Subcutaneous abdominal adipose tissue (tissue), 5 donors: Measurements from ENCODE around the gene MUC16.

Experiments
- H3K27ac ChIP-seq: one replicate; pipeline ENCODE4 v1.7.0; 2013; ENCODE audit warnings: low read depth, mild to moderate bottlenecking, inconsistent platforms, low read length, moderate library complexity
- H3K27me3 ChIP-seq, 5 donors: one replicate each; pipeline ENCODE4 v1.7.0; 2013; ENCODE audit warnings: low read length in 5 of 5, inconsistent platforms in 1 of 5; ENCODE audit not compliant: control insufficient read depth in 5 of 5, insufficient read depth in 4 of 5
- H3K36me3 ChIP-seq, 5 donors: one replicate each; pipeline ENCODE4 v1.7.0; 2013; ENCODE audit warnings: low read length in 5 of 5; ENCODE audit not compliant: control insufficient read depth in 5 of 5, insufficient read depth in 5 of 5
- H3K4me1 ChIP-seq, 5 donors: one replicate each; pipeline ENCODE4 v1.7.0; 2013; ENCODE audit warnings: low read length in 5 of 5, mild to moderate bottlenecking in 3 of 5, moderate library complexity in 1 of 5; ENCODE audit not compliant: control insufficient read depth in 5 of 5, insufficient read depth in 5 of 5
- H3K4me3 ChIP-seq, 5 donors: one replicate each; pipeline ENCODE4 v1.7.0; 2013; ENCODE audit warnings: low read length in 5 of 5, low read depth in 1 of 5
- H3K9ac ChIP-seq, 5 donors: one replicate each; pipeline ENCODE4 v1.7.0; 2013; ENCODE audit warnings: low read length in 5 of 5, mild to moderate bottlenecking in 4 of 5, moderate library complexity in 3 of 5
- H3K9me3 ChIP-seq, 5 donors: one replicate each; pipeline ENCODE4 v1.7.0; 2013; ENCODE audit warnings: low read length in 5 of 5; ENCODE audit not compliant: control insufficient read depth in 5 of 5
- donor health status: healthy.
- donor health status: healthy.
- donor health status: healthy.
- donor health status: healthy.
- donor health status: healthy.

Gene MUC16

GRCh38 chr19:9043524-9043923, 33.3 kb upstream of the MUC16 start:
- no peaks in the 10 kb centered on the region for H3K36me3 ChIP-seq
- no peak overlapping the region for H3K27ac ChIP-seq
- no peaks in the 10 kb centered on the region for H3K9me3 ChIP-seq
- no peak overlapping the region for H3K4me3 ChIP-seq
- no peaks in the 10 kb centered on the region for H3K4me1 ChIP-seq
- H3K9ac ChIP-seq = no peak overlapping the region
- no peaks in the 10 kb centered on the region for H3K27me3 ChIP-seq

GRCh38 chr19:9041023-9041422, 30.8 kb upstream of the MUC16 start:
- no peak overlapping the region for H3K9ac ChIP-seq
- H3K4me1 ChIP-seq = no peaks in the 10 kb centered on the region
- no peaks in the 10 kb centered on the region for H3K36me3 ChIP-seq
- H3K9me3 ChIP-seq = no peaks in the 10 kb centered on the region
- H3K4me3 ChIP-seq = no peak overlapping the region
- no peaks in the 10 kb centered on the region for H3K27me3 ChIP-seq
- H3K27ac ChIP-seq = no peak overlapping the region

GRCh38 chr19:9040131-9040530, 29.9 kb upstream of the MUC16 start:
- H3K27me3 ChIP-seq = peaks cover 0 to 2% (median 0%) of the 10 kb centered on the region in 5 donors
- H3K9me3 ChIP-seq = no peaks in the 10 kb centered on the region
- no peaks in the 10 kb centered on the region for H3K36me3 ChIP-seq
- H3K4me1 ChIP-seq = no peaks in the 10 kb centered on the region
- H3K4me3 ChIP-seq = no peak overlapping the region
- no peak overlapping the region for H3K9ac ChIP-seq
- H3K27ac ChIP-seq = no peak overlapping the region

- Histone ChIP-seq H3K4me1 (no peaks in the 10 kb centered on the region), H3K9me3 (no peaks in the 10 kb centered on the region), H3K9ac (no peak overlapping the region), H3K36me3 (no peaks in the 10 kb centered on the region), H3K4me3 (no peak overlapping the region), H3K27me3 (peaks cover 0 to 2% (median 0%) of the 10 kb centered on the region in 5 donors), H3K27ac (no peak overlapping the region)
Measured at GRCh38 chr19:9039728-9040127, 29.5 kb upstream of the MUC16 start.

- Histone ChIP-seq H3K9me3 (no peaks in the 10 kb centered on the region), H3K9ac (no peak overlapping the region), H3K4me1 (no peaks in the 10 kb centered on the region), H3K27ac (no peak overlapping the region), H3K36me3 (no peaks in the 10 kb centered on the region), H3K27me3 (peaks cover 0 to 2% (median 0%) of the 10 kb centered on the region in 5 donors), H3K4me3 (no peak overlapping the region)
Measured at GRCh38 chr19:9037400-9038062, 27.3 kb upstream of the MUC16 start.

- H3K27ac ChIP-seq = no peak overlapping the region
- H3K27me3 ChIP-seq = peaks cover 0 to 3% (median 0%) of the 10 kb centered on the region in 5 donors
- no peak overlapping the region for H3K4me3 ChIP-seq
- no peaks in the 10 kb centered on the region for H3K36me3 ChIP-seq
- H3K9ac ChIP-seq = no peak overlapping the region
- no peaks in the 10 kb centered on the region for H3K9me3 ChIP-seq
- H3K4me1 ChIP-seq = no peaks in the 10 kb centered on the region
Measured at GRCh38 chr19:9032136-9032631, 22.0 kb upstream of the MUC16 start.

GRCh38 chr19:9018163-9018875, 8.1 kb upstream of the MUC16 start:
- no peak overlapping the region for H3K4me3 ChIP-seq
- no peaks in the 10 kb centered on the region for H3K36me3 ChIP-seq

GRCh38 chr19:9014803-9015202, 4.6 kb upstream of the MUC16 start:
- Histone ChIP-seq H3K4me1 (no peaks in the 10 kb centered on the region), H3K27me3 (peaks cover 4 to 13% (median 7%) of the 10 kb centered on the region in 5 donors), H3K9me3 (peaks cover 0 to 3% (median 0%) of the 10 kb centered on the region in 5 donors), H3K36me3 (no peaks in the 10 kb centered on the region), H3K4me3 (no peak overlapping the region), H3K27ac (no peak overlapping the region), H3K9ac (no peak overlapping the region)

More at GRCh38 chr19:9018163-9018875, 8.1 kb upstream of the MUC16 start:
- no peak overlapping the region for H3K27ac ChIP-seq
- no peaks in the 10 kb centered on the region for H3K4me1 ChIP-seq
- no peak overlapping the region for H3K9ac ChIP-seq
- no peaks in the 10 kb centered on the region for H3K27me3 ChIP-seq
- peaks cover 0 to 3% (median 0%) of the 10 kb centered on the region in 5 donors for H3K9me3 ChIP-seq

- no peaks in the 10 kb centered on the region for H3K36me3 ChIP-seq
- no peak overlapping the region for H3K9ac ChIP-seq
- peaks cover 4 to 17% (median 8%) of the 10 kb centered on the region in 5 donors for H3K27me3 ChIP-seq
- H3K27ac ChIP-seq = no peak overlapping the region
- H3K4me1 ChIP-seq = no peaks in the 10 kb centered on the region
- H3K9me3 ChIP-seq = peaks cover 0 to 3% (median 0%) of the 10 kb centered on the region in 5 donors
- no peak overlapping the region for H3K4me3 ChIP-seq
Measured at GRCh38 chr19:9013988-9014387, 3.8 kb upstream of the MUC16 start.

GRCh38 chr19:9011875-9012274, 1.7 kb upstream of the MUC16 start:
- Histone ChIP-seq H3K27me3 (peaks cover 4 to 20% (median 8%) of the 10 kb centered on the region in 5 donors), H3K4me3 (no peak overlapping the region), H3K4me1 (no peaks in the 10 kb centered on the region), H3K36me3 (no peaks in the 10 kb centered on the region), H3K27ac (no peak overlapping the region), H3K9ac (no peak overlapping the region), H3K9me3 (peaks cover 0 to 3% (median 0%) of the 10 kb centered on the region in 5 donors)
